BLaER1 treated with 17β-estradiol and CSF1 and Interleukin-3, amounts not matched to agents 10 nM and 100 nM (cell line): ENCODE measurements around the gene MRPL55.

ENCODE experiments used
- H3K27ac ChIP-seq, 11 experiments: shearing (Covaris generic); formaldehyde crosslinking; 2 replicates each; pipeline ENCODE4 v1.8.1; 2022
- H3K27me3 ChIP-seq, 11 experiments: shearing (Covaris generic); formaldehyde crosslinking; 2 replicates each; pipeline ENCODE4 v1.8.1; 2022
- H3K36me3 ChIP-seq, 11 experiments: shearing (Covaris generic); formaldehyde crosslinking; 2 replicates each; pipeline ENCODE4 v1.8.1; 2022
- H3K4me1 ChIP-seq, 10 experiments: shearing (Covaris generic); formaldehyde crosslinking; 2 replicates each; pipeline ENCODE4 v1.8.1; 2022
- H3K4me2 ChIP-seq, 11 experiments: shearing (Covaris generic); formaldehyde crosslinking; 2 replicates each; pipeline ENCODE4 v1.8.1; 2022
- H3K4me3 ChIP-seq, 10 experiments: shearing (Covaris generic); formaldehyde crosslinking; 2 replicates each; pipeline ENCODE4 v1.8.1; 2022
- H3K9ac ChIP-seq, 11 experiments: shearing (Covaris generic); formaldehyde crosslinking; 2 replicates each; pipeline ENCODE4 v1.8.1; 2022
- H3K9me3 ChIP-seq, 11 experiments: shearing (Covaris generic); formaldehyde crosslinking; replicated peaks in 1 of 11; 2 replicates each; pipeline ENCODE4 v1.8.1; 2022
- H4K20me1 ChIP-seq, 11 experiments: shearing (Covaris generic); formaldehyde crosslinking; 2 replicates each; pipeline ENCODE4 v1.8.1; 2022
- Cebpa-rat ChIP-seq, 11 experiments: shearing (Covaris generic); IDR thresholded peaks; 2 replicates each; pipeline ENCODE4 v1.8.1; 2022

Gene MRPL55

DNA sequence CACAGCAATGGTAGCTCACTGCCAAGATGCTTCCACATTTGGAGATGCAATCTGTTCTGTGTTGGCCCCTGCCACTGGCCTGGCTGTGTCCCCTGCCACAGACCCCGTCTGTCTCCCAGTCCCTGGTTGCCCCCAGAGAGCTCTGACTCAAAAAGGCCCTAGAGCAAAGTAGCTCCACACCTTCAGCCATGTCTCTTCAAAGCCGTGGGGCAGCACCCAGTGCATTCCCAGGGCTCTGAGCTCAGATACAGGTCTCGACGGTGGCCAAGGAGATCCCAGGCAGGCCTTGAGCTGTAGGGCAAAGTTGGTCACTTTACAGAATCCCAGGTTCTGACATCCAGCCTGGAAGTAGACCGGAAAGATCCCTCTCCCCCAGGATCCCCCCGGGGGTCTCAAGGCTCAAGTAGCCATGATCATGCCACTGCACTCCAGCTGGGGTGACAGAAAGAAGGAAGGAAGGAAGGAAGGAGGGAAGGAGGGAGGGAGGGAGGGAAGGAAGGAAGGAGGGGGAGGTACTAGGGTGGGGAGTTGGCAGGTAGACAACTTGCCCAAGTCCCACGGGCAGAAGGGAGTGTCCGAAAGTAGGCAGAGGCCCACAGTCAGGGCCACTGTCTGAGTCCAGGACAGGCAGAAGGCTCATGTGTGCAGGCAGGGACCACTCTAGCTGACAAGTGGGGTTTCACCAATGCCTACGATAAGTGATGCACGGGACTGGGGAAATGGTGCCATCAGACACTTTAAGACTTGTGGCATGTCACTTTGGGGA, 31.4 kb downstream of the MRPL55 start:
- Histone ChIP-seq H3K27me3 (no peaks in the 10 kb centered on the region), H3K9ac (0 out of 22 replicates have a peak overlapping the region, but pooled peaks of 1 of the 11 experiments have one; percentile 41), H3K4me2 (peak overlapping the region in 9 of 11 experiments; percentile 36 to 99 (median 56); a peak in 18 of 22 replicates), H3K4me3 (no peak overlapping the region), H3K27ac (peak overlapping the region in 3 of 11 experiments; percentile 43 to 45 (median 44); a peak in 5 of 22 replicates), H3K9me3 (no peaks in the 10 kb centered on the region), H3K36me3 (no peaks in the 10 kb centered on the region), H4K20me1 (peaks cover 20 to 76% (median 52%) of the 10 kb centered on the region in 11 experiments; a peak in 19 of 22 replicates), H3K4me1 (peaks cover 29 to 48% (median 37%) of the 10 kb centered on the region in 10 experiments)
- no peak for TF ChIP-seq Cebpa-rat (IDR thresholded peaks at IDR 0.05)

DNA sequence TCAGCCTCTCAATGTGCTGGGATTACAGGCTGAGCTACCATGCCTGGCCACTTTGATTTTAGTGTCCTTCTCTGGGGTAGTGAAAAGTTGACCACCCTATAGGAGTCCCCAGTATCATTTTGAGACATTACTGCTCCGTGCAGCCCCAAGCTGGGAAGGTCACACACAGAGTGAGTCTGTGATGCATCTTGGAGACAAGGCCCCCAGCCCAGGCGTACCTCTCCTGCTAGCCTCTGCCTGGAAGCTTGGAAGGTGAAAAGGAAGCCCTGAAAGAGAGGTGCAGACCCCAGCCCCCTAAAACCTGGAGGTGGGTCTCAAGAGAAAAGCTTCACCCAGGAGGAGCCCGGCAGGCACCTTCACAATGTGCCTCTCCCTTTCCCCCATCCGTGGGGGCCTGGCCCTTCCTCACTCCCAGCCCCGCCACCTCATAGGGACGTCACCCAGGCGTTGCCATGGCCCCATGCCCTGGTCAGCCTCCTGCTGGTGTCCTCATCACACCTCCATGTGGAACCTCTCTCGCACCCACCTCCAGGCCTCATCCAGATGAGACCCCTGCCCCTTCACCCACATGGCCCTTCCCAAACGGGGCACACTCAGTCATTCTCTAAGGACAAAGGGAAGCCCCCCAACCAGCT, 32.2 kb downstream of the MRPL55 start:
- no peak for TF ChIP-seq Cebpa-rat (IDR thresholded peaks at IDR 0.05)
- Histone ChIP-seq H4K20me1 (peaks cover 19 to 81% (median 52%) of the 10 kb centered on the region in 11 experiments; a peak in 19 of 22 replicates), H3K36me3 (no peaks in the 10 kb centered on the region), H3K4me2 (peak overlapping the region in 2 of 11 experiments; percentile 58 to 66; a peak in 2 of 22 replicates), H3K9ac (no peak overlapping the region), H3K27me3 (no peaks in the 10 kb centered on the region), H3K9me3 (no peaks in the 10 kb centered on the region), H3K4me1 (peaks cover 29 to 48% (median 37%) of the 10 kb centered on the region in 10 experiments), H3K4me3 (no peak overlapping the region), H3K27ac (peak overlapping the region in 3 of 11 experiments; percentile 43 to 45 (median 44); a peak in 5 of 22 replicates)

DNA sequence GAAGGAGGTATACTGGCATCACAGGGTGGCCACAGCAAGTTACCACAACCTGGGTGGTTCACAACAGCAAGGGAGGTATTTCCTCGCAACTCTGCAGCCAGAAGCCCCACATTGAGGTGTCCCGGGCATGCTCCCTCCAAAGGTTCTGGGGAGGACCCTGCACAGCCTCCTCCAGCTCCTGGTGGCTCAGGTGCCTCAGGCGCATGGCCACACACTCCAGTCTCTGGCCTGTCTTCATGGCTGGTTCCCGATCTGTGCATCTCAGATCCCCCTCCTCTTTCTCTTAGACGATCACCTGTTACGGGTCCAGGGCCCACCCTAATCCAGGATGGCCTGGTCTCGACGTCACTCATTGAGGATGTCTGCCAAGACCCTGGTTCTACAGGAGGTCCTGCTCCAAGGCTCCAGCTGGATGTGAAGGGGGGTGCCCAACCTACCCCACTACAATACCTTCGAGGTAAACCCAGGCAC, 33.3 kb downstream of the MRPL55 start:
- H3K4me3 ChIP-seq, result no peak overlapping the region
- H3K9me3 ChIP-seq, result no peaks in the 10 kb centered on the region
- H3K9ac ChIP-seq, result no peak overlapping the region
- TF ChIP-seq Cebpa-rat (IDR thresholded peaks at IDR 0.05), result no peak
- peaks cover 19 to 81% (median 52%) of the 10 kb centered on the region in 11 experiments; a peak in 19 of 22 replicates for H4K20me1 ChIP-seq
- H3K27ac ChIP-seq, result no peak overlapping the region
- H3K27me3 ChIP-seq, result no peaks in the 10 kb centered on the region
- peaks cover 21 to 40% (median 29%) of the 10 kb centered on the region in 10 experiments for H3K4me1 ChIP-seq
- H3K36me3 ChIP-seq, result no peaks in the 10 kb centered on the region
- H3K4me2 ChIP-seq, result no peak overlapping the region

DNA sequence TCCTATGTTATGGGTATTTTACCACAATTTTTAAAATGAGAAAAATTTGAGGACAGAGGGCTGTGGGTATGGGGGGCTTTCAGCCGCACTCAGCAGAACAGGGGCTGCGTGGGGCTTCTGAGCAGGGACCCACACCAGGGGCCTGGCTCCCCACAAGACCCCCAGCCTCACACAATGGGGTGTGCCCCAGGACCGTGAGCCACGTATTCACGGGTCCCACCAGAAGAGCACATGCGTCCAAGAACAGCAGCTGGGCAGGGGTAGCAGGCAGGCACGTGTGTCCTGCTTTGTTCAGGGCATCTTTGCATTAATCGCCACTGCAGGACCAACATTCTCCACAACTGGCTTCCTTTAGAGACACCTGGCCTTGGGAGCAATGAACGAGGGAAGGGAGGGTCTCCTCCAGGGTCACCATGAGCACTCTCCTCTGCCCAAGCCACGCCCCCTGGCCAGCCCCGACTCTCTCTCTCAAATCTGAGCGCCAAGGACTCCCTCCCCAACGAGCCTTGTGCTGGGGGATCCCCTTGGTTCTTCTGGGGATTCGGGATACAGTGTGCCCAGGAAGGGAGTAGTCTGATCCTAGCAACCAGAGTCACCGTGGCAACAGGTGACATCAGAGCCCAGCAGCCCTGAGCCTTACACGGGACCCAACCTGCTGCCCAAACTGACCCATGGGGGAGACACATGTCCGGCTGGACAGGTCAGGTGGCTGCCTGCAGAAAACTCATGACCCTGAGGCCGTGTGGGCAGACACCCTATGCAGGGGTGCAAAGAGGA, 34.0 kb downstream of the MRPL55 start:
- H3K4me3 ChIP-seq, result no peak overlapping the region
- H3K36me3 ChIP-seq, result no peaks in the 10 kb centered on the region
- H3K4me2 ChIP-seq, result no peak overlapping the region
- no peak overlapping the region for H3K27ac ChIP-seq
- no peaks in the 10 kb centered on the region for H3K27me3 ChIP-seq
- H4K20me1 ChIP-seq, result peaks cover 19 to 77% (median 52%) of the 10 kb centered on the region in 11 experiments; a peak in 19 of 22 replicates
- no peak for TF ChIP-seq Cebpa-rat (IDR thresholded peaks at IDR 0.05)
- H3K9me3 ChIP-seq, result no peaks in the 10 kb centered on the region
- peaks cover 16 to 34% (median 23%) of the 10 kb centered on the region in 10 experiments for H3K4me1 ChIP-seq
- H3K9ac ChIP-seq, result no peak overlapping the region

DNA sequence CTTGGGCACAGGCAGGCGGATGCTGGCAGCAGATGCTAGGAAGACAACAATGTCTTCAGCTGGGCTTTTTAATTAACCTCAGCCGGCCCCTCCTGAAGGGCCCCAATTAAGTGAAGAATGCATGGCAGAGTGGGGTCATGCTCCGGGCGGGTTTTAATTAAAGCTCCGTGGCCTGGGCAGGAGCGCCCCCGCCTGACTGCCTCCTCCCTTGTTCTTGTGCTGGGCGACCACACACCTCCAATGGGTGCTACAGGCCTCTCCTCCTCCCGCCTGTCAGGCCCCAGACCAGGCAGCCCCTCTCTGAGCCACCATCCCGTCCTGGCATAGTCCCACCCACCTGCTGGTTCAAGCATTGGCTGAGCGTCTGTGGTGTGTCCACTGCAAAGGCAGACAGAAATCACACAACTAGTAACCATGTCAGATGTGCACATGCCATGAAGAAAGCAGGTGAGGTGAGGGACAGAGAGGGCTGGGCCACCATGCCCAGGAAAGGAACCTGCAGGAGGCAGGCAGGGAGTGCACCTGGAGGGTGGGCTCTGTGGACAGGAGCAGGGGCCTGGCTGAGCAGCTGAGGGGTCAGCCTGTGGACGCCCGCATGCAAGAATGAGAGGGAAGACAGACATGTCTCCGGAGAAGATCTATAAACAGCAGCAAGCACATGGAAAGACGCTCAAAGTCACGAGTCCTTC, 35.1 kb downstream of the MRPL55 start:
- no peak overlapping the region for H3K27ac ChIP-seq
- no peak for TF ChIP-seq Cebpa-rat (IDR thresholded peaks at IDR 0.05)
- no peak overlapping the region for H3K4me2 ChIP-seq
- H3K36me3 ChIP-seq, result no peaks in the 10 kb centered on the region
- no peaks in the 10 kb centered on the region for H3K9me3 ChIP-seq
- no peaks in the 10 kb centered on the region for H3K27me3 ChIP-seq
- peaks cover 16 to 66% (median 49%) of the 10 kb centered on the region in 11 experiments; a peak in 18 of 22 replicates for H4K20me1 ChIP-seq
- peaks cover 5 to 22% (median 18%) of the 10 kb centered on the region in 10 experiments for H3K4me1 ChIP-seq
- H3K4me3 ChIP-seq, result no peak overlapping the region
- H3K9ac ChIP-seq, result no peak overlapping the region

DNA sequence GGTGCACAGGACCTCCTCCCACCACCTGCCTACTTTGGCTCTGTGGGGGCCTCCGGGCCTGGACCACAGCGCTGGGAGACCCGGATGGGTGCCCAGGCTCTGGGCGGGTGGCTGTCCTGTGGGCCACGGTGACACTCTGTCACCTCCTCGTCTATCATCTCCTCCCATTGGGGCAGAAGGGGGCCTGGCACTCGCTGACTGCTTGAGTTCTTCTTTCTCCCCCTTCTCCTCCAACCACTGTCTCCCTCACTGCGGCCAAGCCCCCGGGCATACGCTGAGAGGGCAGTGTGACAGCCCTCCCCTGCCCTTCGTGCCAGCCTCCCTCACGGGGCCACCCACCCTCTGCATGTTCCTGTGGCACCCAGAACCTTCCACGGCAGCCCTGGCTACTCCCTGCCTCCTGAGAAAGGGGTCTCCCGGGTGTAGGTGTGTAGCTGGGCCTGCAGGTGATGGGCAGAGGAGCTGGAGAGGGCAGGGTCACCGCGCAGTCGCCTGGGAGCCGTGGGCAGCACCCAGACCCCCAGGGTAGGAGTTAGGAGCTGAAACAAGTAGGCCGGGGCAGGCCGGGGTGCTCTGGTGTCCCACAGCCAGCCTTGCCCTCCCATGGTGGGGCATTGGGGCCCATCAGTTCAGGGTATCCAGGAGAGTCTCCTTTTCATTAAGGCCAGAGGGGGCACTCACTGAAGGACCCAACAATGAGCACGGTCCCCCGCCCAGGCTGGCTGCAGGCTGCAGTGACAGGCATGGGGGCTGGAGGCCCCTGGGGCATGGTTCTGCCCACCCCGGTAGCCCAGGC, 35.8 kb downstream of the MRPL55 start:
- Histone ChIP-seq H3K9ac (no peak overlapping the region), H3K4me1 (peaks cover 0 to 15% (median 11%) of the 10 kb centered on the region in 10 experiments; a peak in 17 of 20 replicates), H4K20me1 (peaks cover 8 to 58% (median 41%) of the 10 kb centered on the region in 11 experiments; a peak in 18 of 22 replicates), H3K36me3 (no peaks in the 10 kb centered on the region), H3K27ac (no peak overlapping the region), H3K4me3 (no peak overlapping the region), H3K4me2 (no peak overlapping the region), H3K9me3 (no peaks in the 10 kb centered on the region), H3K27me3 (no peaks in the 10 kb centered on the region)
- TF ChIP-seq Cebpa-rat (IDR thresholded peaks at IDR 0.05), result no peak

DNA sequence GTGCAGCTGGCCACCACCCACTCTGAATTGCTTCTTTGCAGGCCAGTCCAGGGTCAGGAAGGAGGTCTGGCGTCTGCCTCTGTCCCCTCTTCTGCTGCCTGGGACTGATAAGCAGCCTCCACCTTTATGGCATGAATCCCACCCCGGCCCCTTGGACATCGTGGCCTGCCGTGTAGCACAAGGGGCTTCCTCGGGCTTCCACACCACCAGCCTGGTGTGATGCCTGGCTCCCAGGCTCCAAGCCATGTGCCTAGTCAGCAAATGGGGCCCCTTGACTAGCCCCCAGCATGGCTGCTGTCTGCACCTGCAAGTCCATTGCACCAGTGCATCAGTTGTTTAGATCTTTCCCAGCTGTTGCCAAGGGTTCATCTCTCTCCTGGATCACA, 36.4 kb downstream of the MRPL55 start:
- no peak for TF ChIP-seq Cebpa-rat (IDR thresholded peaks at IDR 0.05)
- H3K4me1 ChIP-seq, result peaks cover 0 to 10% (median 5%) of the 10 kb centered on the region in 10 experiments; a peak in 10 of 20 replicates
- no peak overlapping the region for H3K4me2 ChIP-seq
- H3K9me3 ChIP-seq, result no peaks in the 10 kb centered on the region
- H3K36me3 ChIP-seq, result no peaks in the 10 kb centered on the region
- no peak overlapping the region for H3K27ac ChIP-seq
- no peak overlapping the region for H3K9ac ChIP-seq
- no peaks in the 10 kb centered on the region for H3K27me3 ChIP-seq
- no peak overlapping the region for H3K4me3 ChIP-seq
- peaks cover 5 to 55% (median 40%) of the 10 kb centered on the region in 11 experiments; a peak in 18 of 22 replicates for H4K20me1 ChIP-seq
